Kidney epithelial cell (primary cell): Measurements from ENCODE around the gene TFAP2C. TPM values are rescaled to one million over a fixed set of nuclear protein-coding genes. Genes with fewer than 3 reads are reported as not detected.
A peak's percentile ranks its signal among the peaks of the same experiment; 100 is the strongest.

Experiments used
- DNase-seq: peaks from one replicate; pipeline ENCODE4 v3.0.0-alpha.2; 2010; ENCODE audit warnings: low read depth
- H3K27me3 ChIP-seq: 2 replicates; pipeline ENCODE4 v1.6.0; 2011; ENCODE audit warnings: low read length; ENCODE audit not compliant: control insufficient read depth, insufficient read depth
- H3K36me3 ChIP-seq: 2 replicates; pipeline ENCODE4 v1.5.1; 2011; ENCODE audit warnings: low read length; ENCODE audit not compliant: control insufficient read depth, insufficient read depth
- H3K4me3 ChIP-seq: 2 replicates; pipeline ENCODE4 v1.5.1; 2011; ENCODE audit warnings: low read depth, mild to moderate bottlenecking, control low read depth, low read length
- total RNA-seq: library from RNA; depleted of rRNA; stranded (reverse); fragments of >200 nt; gene quantifications from 2 replicates; pipeline ENCODE4 v1.2.3, GENCODE V29; 2015
- TF ChIP-seq, protein P1 (sequence below): IDR thresholded peaks from 2 replicates; pipeline ENCODE4 v1.5.1; 2011; ENCODE audit warnings: mild to moderate bottlenecking, moderate library complexity, low read length, control low read depth, inconsistent platforms; ENCODE audit not compliant: insufficient read depth, poor library complexity, severe bottlenecking

TFAP2C gene
- total RNA-seq, 1 donor from 2014 or later, result 0.17 TPM

DNA sequence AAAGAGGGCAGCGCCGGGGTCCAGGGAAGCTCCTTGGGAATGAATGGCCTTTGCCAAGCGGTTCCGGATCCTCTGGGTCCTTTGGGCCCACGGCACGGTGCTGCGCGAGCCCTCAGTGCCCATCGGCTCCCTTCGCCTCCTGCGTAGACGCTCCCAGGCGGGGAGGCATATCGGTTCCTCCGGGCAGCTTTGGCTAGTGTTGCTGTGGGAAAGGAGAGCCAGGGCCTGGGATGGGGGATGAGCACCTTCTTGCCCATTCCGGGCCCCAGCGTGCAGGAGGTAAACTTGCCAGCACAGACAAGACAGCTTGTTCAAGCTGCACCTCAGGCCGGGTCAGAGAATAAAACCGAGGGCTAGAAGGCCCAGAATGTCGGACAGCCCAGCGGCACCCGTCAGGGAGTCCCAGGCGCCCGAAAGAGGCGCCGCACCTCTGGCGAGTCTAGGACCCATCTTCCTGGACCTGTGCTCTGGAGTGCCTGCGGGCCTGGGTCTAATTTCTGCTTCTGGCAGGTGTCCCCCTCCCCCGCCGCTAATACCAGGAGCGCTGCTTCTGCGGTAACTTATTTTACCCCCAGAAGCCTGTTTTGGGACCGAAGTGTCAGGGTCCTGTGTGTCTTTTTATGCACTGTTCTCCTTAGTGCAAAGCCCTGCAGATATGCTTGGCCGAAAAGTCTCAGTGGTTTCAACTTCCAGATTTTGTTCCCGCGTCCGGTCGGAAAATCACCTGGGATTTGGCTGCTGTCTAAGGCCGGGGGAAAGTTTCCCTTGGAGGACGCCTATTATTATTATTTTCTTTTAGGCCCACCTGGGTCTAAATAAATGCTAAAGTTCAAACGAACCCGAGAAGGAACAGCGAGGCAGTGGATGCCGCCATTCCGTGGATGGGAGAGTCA is 1.7 kb upstream of the TFAP2C start:
- H3K27me3 ChIP-seq, result peaks cover 78% of the 10 kb centered on the region
- TF ChIP-seq, protein P1, sequence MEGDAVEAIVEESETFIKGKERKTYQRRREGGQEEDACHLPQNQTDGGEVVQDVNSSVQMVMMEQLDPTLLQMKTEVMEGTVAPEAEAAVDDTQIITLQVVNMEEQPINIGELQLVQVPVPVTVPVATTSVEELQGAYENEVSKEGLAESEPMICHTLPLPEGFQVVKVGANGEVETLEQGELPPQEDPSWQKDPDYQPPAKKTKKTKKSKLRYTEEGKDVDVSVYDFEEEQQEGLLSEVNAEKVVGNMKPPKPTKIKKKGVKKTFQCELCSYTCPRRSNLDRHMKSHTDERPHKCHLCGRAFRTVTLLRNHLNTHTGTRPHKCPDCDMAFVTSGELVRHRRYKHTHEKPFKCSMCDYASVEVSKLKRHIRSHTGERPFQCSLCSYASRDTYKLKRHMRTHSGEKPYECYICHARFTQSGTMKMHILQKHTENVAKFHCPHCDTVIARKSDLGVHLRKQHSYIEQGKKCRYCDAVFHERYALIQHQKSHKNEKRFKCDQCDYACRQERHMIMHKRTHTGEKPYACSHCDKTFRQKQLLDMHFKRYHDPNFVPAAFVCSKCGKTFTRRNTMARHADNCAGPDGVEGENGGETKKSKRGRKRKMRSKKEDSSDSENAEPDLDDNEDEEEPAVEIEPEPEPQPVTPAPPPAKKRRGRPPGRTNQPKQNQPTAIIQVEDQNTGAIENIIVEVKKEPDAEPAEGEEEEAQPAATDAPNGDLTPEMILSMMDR, result no peak
- no peak overlapping the region for H3K4me3 ChIP-seq
- DNase-seq, result no peak
- no peaks in the 10 kb centered on the region for H3K36me3 ChIP-seq

DNA sequence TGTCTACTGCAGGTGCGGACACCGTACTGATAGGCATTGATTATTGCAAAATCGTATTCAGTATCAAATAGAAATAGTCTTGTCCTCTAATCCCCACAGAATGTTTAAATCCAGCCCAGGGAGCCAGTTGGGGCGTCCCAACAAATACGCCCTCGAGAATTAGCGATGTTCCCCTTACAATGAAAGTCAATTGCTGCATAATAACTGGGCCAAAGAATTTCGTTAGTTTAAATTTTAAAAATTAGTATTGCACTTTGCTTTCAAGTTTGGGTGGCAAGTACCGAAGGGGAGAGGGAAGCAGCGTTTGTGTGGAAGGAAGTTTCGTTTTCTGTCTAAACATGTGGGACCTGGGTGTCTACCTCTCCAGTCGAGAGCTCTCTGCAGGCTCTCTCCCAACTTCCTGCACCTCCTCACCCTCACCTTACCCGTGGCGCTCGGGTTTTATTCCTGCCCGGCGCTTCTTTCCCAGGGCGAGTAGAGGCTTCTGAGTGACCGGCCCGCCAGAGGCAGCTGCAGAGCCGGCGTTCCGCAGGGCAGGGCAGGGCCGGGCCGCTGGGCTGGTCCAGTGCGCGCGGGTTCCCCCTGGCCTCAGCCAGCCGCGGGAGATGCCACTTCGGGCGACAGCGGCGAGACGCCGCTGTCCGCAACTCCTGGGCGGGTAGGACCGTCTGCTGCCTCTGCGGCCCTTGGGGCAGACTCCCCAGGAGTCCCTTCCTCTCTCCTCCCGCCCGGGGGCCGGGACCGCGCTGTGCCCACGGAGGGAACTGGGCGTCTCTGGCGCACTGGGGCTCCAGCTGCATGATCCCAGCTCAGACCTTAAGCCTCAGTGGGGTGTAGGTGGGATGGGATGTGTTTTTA is 862 bp upstream of the TFAP2C start:
- DNase-seq, result no peak
- peaks cover 80% of the 10 kb centered on the region for H3K27me3 ChIP-seq

DNA sequence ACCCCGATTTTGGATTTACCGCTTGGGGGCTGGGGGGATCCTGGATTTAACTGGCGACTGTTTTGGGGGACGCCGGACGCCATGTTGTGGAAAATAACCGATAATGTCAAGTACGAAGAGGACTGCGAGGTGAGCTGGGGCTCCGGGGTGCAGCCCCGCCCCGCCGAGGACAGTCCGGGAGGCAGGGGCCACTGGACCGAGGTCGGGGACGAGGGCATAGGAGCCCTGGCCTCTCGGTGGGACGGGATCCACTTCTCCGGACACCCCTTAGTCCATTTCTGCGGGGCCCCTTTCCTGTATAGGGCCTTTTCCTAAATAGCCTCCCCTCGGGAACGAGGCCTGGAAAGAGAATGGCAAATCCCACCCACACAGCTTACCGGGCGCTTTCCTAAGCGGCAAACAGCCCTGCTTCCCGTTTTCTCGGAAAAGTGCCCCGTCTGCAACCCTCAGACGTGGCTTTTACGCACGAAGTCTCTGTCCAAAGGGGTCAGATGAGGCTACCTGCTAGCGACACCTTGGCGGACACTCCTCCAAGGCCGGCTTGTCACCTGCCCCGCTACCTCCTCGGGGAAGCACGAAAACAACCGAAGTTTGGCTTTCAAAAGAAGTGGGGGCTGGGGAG is 469 bp downstream of the TFAP2C start:
- H3K4me3 ChIP-seq, result peak overlapping the region; percentile 42
- no peaks in the 10 kb centered on the region for H3K36me3 ChIP-seq
- TF ChIP-seq, protein P1, result no peak
- peaks cover 78% of the 10 kb centered on the region for H3K27me3 ChIP-seq
- DNase-seq, result no peak

More for the DNA sequence above, 862 bp upstream of the TFAP2C start:
- Histone ChIP-seq H3K36me3 (no peaks in the 10 kb centered on the region), H3K4me3 (no peak overlapping the region)
- TF ChIP-seq, protein P1, result no peak

DNA sequence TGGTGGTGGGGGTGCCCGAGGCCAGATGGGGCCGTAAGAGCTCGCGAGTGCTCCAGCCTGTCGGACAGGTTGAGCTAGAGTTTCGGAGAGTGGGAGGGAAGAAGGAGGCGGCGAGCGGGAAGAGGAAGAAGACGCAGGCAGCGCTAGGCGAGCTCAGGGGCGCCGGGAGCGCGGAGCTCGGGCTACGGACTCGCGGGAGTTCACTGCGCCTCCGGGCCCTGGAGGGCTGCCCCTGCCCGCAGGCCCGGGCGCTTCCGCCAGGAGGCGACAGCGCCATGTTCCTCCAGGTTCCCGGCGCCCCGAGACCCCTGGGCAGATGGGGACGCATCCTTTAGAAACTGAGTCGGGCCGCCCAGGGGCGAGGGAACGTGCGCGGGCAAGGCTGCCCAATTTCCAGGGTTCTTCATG is 984 bp downstream of the TFAP2C start:
- H3K4me3 ChIP-seq, result peak overlapping the region; percentile 42
- peaks cover 77% of the 10 kb centered on the region for H3K27me3 ChIP-seq
- TF ChIP-seq, protein P1, result peak; percentile 57
- peak; percentile 19 for DNase-seq
- no peaks in the 10 kb centered on the region for H3K36me3 ChIP-seq

DNA sequence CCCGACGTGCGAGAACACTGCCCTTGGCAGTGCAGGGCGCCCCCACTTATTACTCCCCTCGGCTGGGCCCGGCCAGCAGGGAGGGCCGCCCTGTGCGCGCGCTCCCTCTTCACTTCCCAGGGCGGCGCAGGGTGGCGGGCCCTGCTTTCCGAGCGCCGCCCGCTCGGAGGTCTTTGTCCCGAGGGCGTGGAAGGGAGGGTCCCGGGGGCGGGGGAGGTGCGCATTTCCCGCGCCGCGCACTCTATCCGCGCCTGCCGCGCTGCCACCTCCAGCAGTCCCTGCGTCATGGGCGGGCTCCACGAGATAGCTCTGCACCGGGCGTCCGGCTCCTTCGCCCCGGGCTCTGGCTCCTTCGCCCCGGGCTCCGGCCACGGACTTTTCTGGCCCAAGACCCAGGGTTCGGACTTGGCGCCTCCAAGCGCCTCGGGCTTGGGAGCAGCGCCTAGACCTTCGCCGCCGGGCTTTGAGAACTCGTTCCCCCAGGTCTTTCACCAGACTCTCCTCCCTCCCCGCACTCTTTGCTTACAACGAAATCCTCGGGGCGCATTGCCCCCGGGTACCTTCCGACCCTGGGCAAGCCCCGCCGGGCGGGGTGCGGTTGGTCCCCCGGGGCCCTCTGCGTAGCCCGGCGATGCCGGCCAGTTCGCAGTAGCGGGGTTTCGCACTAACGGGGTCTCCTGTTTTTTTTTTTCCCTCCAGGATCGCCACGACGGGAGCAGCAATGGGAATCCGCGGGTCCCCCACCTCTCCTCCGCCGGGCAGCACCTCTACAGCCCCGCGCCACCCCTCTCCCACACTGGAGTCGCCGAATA is 1.6 kb downstream of the TFAP2C start:
- H3K27me3 ChIP-seq, result peaks cover 72% of the 10 kb centered on the region
- DNase-seq, result no peak
- H3K36me3 ChIP-seq, result no peaks in the 10 kb centered on the region
- peak overlapping the region; percentile 15 for H3K4me3 ChIP-seq
- TF ChIP-seq, protein P1, result no peak
